ENCODE data around the gene SIGLEC11.
"Not testable (repeated sequence)": the region's sequence is repeated elsewhere in the genome, so short reads cannot be mapped to it uniquely, and the experiment has no call there.

DNA sequence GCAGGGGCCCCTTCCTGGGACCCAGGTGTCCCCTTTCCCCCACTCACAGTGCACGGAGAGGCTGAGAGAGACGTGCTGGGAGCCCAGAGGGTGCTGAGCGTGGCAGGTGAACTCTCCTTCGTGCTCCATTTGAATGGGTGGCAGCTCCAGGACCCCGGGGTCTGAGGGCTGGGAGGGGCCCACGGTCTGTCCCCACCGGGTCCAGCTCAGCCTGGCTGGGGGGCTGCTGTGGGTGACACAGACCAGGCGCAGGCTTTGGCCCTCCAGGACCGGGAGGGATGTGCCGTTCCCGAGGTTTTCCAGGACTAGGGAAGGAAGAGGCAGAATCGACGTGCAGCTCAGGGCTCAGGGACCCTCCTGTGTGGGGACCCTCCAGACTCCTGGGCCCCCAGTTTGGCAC is 2.4 kb downstream of the SIGLEC11 start:
- TF ChIP-seq, protein P1, sequence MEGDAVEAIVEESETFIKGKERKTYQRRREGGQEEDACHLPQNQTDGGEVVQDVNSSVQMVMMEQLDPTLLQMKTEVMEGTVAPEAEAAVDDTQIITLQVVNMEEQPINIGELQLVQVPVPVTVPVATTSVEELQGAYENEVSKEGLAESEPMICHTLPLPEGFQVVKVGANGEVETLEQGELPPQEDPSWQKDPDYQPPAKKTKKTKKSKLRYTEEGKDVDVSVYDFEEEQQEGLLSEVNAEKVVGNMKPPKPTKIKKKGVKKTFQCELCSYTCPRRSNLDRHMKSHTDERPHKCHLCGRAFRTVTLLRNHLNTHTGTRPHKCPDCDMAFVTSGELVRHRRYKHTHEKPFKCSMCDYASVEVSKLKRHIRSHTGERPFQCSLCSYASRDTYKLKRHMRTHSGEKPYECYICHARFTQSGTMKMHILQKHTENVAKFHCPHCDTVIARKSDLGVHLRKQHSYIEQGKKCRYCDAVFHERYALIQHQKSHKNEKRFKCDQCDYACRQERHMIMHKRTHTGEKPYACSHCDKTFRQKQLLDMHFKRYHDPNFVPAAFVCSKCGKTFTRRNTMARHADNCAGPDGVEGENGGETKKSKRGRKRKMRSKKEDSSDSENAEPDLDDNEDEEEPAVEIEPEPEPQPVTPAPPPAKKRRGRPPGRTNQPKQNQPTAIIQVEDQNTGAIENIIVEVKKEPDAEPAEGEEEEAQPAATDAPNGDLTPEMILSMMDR (IDR thresholded peaks at IDR 0.05), result not testable (repeated sequence)
- TF ChIP-seq POLR2A, EP300, POLR2AphosphoS5 (IDR thresholded peaks at IDR 0.05): not testable (repeated sequence)

All from upper lobe of left lung (tissue), 4 donors.